ENCODE measurements around the gene TRAF2.

The TRAF2 gene

GRCh38 chr9:136849960-136850865 lies 36.1 kb upstream of the TRAF2 start:
- FAIRE-seq: no peak
- DNase-seq (ENCODE audit: insufficient read length, low spot score): no peak
- TF ChIP-seq, protein P1, sequence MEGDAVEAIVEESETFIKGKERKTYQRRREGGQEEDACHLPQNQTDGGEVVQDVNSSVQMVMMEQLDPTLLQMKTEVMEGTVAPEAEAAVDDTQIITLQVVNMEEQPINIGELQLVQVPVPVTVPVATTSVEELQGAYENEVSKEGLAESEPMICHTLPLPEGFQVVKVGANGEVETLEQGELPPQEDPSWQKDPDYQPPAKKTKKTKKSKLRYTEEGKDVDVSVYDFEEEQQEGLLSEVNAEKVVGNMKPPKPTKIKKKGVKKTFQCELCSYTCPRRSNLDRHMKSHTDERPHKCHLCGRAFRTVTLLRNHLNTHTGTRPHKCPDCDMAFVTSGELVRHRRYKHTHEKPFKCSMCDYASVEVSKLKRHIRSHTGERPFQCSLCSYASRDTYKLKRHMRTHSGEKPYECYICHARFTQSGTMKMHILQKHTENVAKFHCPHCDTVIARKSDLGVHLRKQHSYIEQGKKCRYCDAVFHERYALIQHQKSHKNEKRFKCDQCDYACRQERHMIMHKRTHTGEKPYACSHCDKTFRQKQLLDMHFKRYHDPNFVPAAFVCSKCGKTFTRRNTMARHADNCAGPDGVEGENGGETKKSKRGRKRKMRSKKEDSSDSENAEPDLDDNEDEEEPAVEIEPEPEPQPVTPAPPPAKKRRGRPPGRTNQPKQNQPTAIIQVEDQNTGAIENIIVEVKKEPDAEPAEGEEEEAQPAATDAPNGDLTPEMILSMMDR (IDR thresholded peaks at IDR 0.05; ENCODE audit: insufficient read depth, missing control alignments): no peak

DNA sequence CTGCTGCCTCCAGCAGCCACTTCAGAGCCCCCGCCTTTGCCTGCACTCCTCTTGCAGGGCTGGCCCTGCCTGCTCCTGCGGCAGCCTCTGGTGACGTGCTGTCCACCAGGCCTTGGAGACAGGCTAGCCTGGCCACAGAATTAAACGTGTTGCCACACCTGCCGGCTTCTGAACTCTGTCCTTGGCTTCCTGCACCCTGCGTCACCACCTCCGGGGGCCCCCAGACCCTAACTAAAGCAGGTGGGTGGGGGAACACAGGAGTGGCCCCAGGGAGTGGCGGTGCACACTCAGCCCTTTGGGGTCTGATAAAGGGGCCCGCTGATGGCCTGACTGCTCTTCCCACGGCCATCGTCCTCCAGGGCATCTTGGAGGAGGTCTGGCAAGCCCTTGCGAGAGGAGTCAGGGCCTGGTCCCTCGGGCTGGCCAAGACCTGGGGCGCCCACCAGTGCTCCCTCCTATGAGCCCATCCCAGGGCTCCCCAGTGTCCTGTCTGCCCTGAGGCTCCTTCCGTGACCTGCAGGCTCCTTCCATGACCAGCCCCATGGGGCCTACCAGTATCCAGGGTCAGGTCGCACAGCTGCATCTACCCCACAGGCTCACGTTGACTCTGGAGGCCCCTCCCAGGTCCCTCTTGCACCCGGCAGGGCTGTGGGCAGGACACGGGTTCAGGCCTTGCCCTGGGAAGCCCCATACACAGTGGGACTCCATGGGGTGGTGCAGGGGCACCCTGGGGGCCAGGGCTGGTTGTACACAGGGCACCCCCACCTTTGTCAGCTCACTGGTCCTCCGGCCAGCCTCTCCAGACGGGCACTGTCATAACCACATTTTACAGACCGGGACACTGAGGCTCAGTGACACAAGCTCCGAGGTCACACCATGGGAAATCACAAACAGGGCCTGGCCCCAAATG lies 35.2 kb upstream of the TRAF2 start:
- DNase-seq (ENCODE audit: insufficient read length, low spot score) (no peak), FAIRE-seq (no peak)
- TF ChIP-seq, protein P1 (IDR thresholded peaks at IDR 0.05; ENCODE audit: insufficient read depth, missing control alignments): no peak

DNA sequence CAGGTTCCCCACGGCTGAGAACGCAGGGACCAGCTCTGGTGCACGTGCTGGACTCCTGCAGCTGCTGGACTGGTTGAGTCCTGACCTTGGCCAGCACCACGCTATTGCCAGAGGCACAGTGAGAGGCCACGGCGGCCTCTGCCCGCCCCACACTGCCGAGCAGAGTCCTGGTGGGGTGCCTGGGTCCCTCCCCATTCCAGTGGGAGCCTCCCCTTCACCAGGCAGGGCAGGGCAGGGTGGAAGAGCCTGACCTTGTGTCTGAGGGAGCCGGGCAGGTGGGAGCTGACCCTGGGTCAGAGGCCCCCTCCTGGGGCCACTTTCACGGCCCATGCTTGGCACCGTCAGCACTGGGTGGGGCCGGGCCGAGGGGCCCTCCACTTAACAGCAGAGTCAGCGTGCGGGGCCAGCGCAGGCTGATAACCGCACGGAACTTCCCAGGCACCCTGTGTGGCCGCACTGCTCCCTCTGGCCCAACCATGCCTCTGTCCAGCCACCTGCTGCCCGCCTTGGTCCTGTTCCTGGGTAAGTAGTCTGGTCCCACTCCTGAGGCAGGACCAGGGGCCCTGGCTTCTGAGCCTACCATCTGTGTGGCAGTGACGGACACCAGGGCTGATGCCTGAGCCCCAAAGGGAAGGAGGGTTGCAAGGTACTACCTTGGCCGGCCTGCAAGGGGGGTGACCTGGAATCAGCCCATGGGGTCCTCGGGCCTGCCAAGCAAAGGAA lies 34.2 kb upstream of the TRAF2 start, which contains the start of gene MAMDC4:
Gene MAMDC4 (plus strand): TSS at position 406 of the 723 bp plus-strand sequence. CDS start 71 bp downstream, at position 477.
- TF ChIP-seq, protein P1 (IDR thresholded peaks at IDR 0.05; ENCODE audit: insufficient read depth, missing control alignments): no peak
- DNase-seq (ENCODE audit: insufficient read length, low spot score): no peak
- no peak for FAIRE-seq

DNA sequence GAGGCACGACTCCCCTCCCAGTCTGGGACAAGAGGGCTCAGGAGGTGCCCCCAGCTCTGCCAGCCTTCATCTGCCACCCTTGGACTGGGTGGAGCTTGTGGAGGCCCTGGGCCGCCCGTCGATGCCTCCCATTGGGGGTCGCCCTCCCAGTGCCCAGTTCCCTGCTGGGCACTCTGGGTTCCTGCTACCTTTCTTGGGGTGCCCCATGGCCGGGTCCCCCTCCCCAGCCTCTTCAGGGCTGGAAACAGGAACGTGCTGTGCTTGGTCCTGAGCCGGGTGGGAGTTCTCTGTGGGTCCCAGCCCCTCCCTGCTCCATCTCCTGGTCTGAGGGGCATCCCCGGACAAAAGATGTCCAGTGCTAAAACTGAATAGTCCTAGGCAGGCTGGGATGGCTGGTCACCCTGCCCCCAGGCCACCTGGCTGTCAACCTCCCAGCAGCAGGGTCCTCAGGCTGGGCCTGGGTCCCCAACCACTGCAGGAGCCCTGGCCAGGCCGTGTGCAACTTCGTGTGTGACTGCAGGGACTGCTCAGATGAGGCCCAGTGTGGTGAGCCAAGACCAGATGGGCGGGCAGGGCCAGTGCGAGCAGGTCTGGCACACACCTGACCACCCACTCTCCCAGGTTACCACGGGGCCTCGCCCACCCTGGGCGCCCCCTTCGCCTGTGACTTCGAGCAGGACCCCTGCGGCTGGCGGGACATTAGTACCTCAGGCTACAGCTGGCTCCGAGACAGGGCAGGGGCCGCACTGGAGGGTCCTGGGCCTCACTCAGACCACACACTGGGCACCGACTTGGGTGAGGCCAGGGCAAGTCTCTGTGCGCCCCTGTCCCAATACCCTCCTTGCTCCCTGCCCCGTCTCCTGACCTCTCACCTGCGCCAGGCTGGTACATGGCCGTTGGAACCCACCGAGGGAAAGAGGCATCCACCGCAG lies 33.4 kb upstream of the TRAF2 start:
- TF ChIP-seq, protein P1 (IDR thresholded peaks at IDR 0.05; ENCODE audit: insufficient read depth, missing control alignments): no peak
- no peak for DNase-seq (ENCODE audit: insufficient read length, low spot score)
- no peak for FAIRE-seq

GRCh38 chr9:136853596-136854112 lies 32.7 kb upstream of the TRAF2 start:
- TF ChIP-seq, protein P1 (IDR thresholded peaks at IDR 0.05; ENCODE audit: insufficient read depth, missing control alignments): no peak
- FAIRE-seq (no peak), DNase-seq (ENCODE audit: insufficient read length, low spot score) (no peak)
